Neutrophil (primary cell): ENCODE results near the gene LYPD5.
"Not testable (repeated sequence)": the region's sequence is repeated elsewhere in the genome, so short reads cannot be mapped to it uniquely, and the experiment has no call there.

Experiments
- H3K27ac ChIP-seq: fragments of 200-600 bp; sonication (generic); 2 replicates; pipeline ENCODE4 v1.5.1; 2016; ENCODE audit warnings: mild to moderate bottlenecking, moderate library complexity
- H3K27me3 ChIP-seq: fragments of 200-600 bp; sonication (generic); 2 replicates; pipeline ENCODE4 v1.6.0; 2016; ENCODE audit warnings: mild to moderate bottlenecking
- H3K36me3 ChIP-seq: fragments of 200-600 bp; sonication (generic); 2 replicates; pipeline ENCODE4 v1.5.1; 2017
- H3K4me1 ChIP-seq, 2 experiments: fragments of 200-600 bp in 1 of 2; sonication (generic) in 1 of 2; 1 replicate in 1 of 2; 2 replicates in 1 of 2; pipeline versions ENCODE4 v1.5.1 to v1.6.1; 2013 to 2016; ENCODE audit warnings: low read depth in 1 of 2, low read length in 1 of 2, mild to moderate bottlenecking in 1 of 2, moderate library complexity in 1 of 2; ENCODE audit not compliant: control insufficient read depth in 1 of 2, insufficient read depth in 1 of 2
- H3K4me3 ChIP-seq, 2 experiments: fragments of 200-600 bp in 1 of 2; sonication (generic) in 1 of 2; 1 replicate in 1 of 2; 2 replicates in 1 of 2; pipeline ENCODE4 v1.5.1; 2013 to 2016; ENCODE audit warnings: low read depth in 1 of 2, low read length in 1 of 2, mild to moderate bottlenecking in 1 of 2, moderate library complexity in 1 of 2
- H3K9me3 ChIP-seq: fragments of 200-600 bp; sonication (generic); 2 replicates; pipeline ENCODE4 v1.5.1; 2016
- CTCF ChIP-seq: fragments of 200-600 bp; sonication (generic); IDR thresholded peaks from 2 replicates; pipeline ENCODE4 v1.5.1; 2016; ENCODE audit warnings: antibody characterized with exemption

Gene LYPD5

DNA sequence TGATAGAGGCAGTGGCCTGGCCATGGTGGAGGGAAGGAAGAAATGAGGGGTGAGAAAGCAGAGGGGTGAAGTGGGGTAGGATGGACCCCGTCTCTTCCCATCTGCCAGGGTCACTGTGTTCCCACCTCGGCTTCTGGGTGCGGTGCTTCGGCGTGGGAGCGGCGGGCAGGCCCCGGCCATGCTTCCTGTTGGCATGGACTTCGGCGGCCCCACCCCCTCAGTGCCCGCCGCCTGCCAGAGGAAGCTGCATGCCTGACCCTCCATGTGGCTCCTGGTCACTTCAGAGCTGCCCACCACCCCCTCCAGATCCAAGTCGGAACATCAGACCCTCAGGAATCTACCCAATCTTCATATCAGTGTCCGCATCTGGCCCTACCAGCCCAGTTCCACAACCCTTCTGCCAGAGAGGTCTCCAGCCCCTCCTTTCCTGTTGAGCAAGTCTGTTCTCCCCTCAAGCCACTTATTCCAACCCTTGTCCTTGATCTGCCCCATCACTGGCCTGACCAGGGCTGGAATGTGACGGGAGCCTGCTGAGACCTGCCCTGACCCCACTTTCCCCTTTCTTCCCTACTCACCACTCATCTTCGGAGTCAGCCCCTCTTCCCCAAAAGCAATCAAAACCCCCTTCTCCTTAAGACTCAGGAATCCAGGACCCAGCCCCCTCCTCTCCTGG is 23.0 kb downstream of the LYPD5 start:
- no peaks in the 10 kb centered on the region for H3K36me3 ChIP-seq
- peaks cover 64 to 70% of the 10 kb centered on the region in 2 experiments for H3K4me1 ChIP-seq
- peak overlapping the region in 1 of 2 experiments; percentile 40 for H3K4me3 ChIP-seq
- H3K9me3 ChIP-seq, result no peaks in the 10 kb centered on the region
- H3K27ac ChIP-seq, result peak overlapping the region; percentile 80
- TF ChIP-seq CTCF, result no peak
- H3K27me3 ChIP-seq, result no peaks in the 10 kb centered on the region

DNA sequence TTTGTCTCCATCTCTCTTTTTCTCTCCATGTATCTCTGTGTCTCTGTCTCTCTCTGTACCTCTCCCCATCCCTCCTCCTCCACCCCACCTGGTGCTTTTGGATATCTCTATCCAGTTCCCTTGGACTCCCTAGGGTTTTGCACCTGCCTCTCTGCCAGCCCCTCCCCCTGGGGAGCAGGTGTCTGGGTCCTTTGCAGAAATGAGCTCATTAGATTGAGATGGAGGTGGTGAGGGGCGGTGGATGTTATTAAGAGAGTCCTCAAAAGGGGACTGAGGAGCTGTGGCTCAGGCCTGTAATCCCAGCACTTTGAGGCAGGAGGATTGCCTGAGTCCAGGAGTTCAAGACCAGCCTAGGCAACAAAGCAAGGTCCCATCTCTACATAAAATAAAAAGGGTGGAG is 23.6 kb downstream of the LYPD5 start:
- TF ChIP-seq CTCF, result no peak
- H3K9me3 ChIP-seq, result no peaks in the 10 kb centered on the region
- no peaks in the 10 kb centered on the region for H3K36me3 ChIP-seq
- H3K27ac ChIP-seq, result peak overlapping the region; percentile 80
- H3K27me3 ChIP-seq, result no peaks in the 10 kb centered on the region
- H3K4me3 ChIP-seq, result peak overlapping the region in 1 of 2 experiments; percentile 40
- peaks cover 68 to 76% of the 10 kb centered on the region in 2 experiments for H3K4me1 ChIP-seq

- peak overlapping the region; percentile 43 to 54 for H3K4me3 ChIP-seq
- peak overlapping the region; percentile 80 for H3K27ac ChIP-seq
- no peak for TF ChIP-seq CTCF
- no peaks in the 10 kb centered on the region for H3K27me3 ChIP-seq
- peaks cover 78 to 79% of the 10 kb centered on the region in 2 experiments for H3K4me1 ChIP-seq
- H3K36me3 ChIP-seq, result no peaks in the 10 kb centered on the region
- no peaks in the 10 kb centered on the region for H3K9me3 ChIP-seq
Observed at GRCh38 chr19:43777163-43777695, 25.0 kb downstream of the LYPD5 start.

- Histone ChIP-seq H3K9me3 (no peaks in the 10 kb centered on the region), H3K4me1 (peaks cover 78 to 81% of the 10 kb centered on the region in 2 experiments), H3K27me3 (no peaks in the 10 kb centered on the region), H3K27ac (peak overlapping the region; percentile 80), H3K4me3 (no peak overlapping the region), H3K36me3 (no peaks in the 10 kb centered on the region)
- no peak for TF ChIP-seq CTCF
Observed at GRCh38 chr19:43776286-43776685, 26.0 kb downstream of the LYPD5 start.

- peak overlapping the region; percentile 25 for H3K27ac ChIP-seq
- no peak for TF ChIP-seq CTCF
- peaks cover 81 to 84% of the 10 kb centered on the region in 2 experiments for H3K4me1 ChIP-seq
- no peaks in the 10 kb centered on the region for H3K9me3 ChIP-seq
- no peaks in the 10 kb centered on the region for H3K27me3 ChIP-seq
- H3K4me3 ChIP-seq, result no peak overlapping the region
- H3K36me3 ChIP-seq, result no peaks in the 10 kb centered on the region
Observed at GRCh38 chr19:43775299-43775890, 26.9 kb downstream of the LYPD5 start.

- not testable (repeated sequence) for H3K27ac ChIP-seq, H3K27me3 ChIP-seq, H3K9me3 ChIP-seq, H3K36me3 ChIP-seq
- H3K4me1 ChIP-seq, result peaks cover 81 to 86% of the 10 kb centered on the region in 2 experiments
- peak overlapping the region in 1 of 2 experiments; percentile 18 for H3K4me3 ChIP-seq
Observed at GRCh38 chr19:43774940-43775258, 27.3 kb downstream of the LYPD5 start.
